K562 (cell line): ENCODE results near the gene FILIP1L. TPM values are rescaled to one million over a fixed set of nuclear protein-coding genes. Genes with fewer than 3 reads are reported as not detected.

Experiments
- ARID1B ChIP-seq: fragments of 450-650 bp; IDR thresholded peaks from 2 replicates; pipeline ENCODE4 v1.6.1; 2016; ENCODE audit warnings: antibody characterized with exemption, mild to moderate bottlenecking, inconsistent platforms
- BRD4 ChIP-seq: fragments of 200-600 bp; sonication (generic); IDR thresholded peaks from 2 replicates; pipeline ENCODE4 v1.6.1; 2017; ENCODE audit warnings: inconsistent platforms
- CREBBP ChIP-seq: IDR thresholded peaks from one replicate; pipeline ENCODE4 v1.6.1; 2012; ENCODE audit warnings: low read depth, mild to moderate bottlenecking, control low read depth, inconsistent platforms, low read length
- DPF2 ChIP-seq: fragments of 450-650 bp; IDR thresholded peaks from 2 replicates; pipeline ENCODE4 v1.6.1; 2016
- PATZ1 ChIP-seq: fragments of 250-450 bp; sonication (Bioruptor Pico); IDR thresholded peaks from 2 replicates; pipeline ENCODE4 v1.5.0; 2020; ENCODE audit warnings: mild to moderate bottlenecking, borderline replicate concordance
- SIN3A ChIP-seq, 2 experiments: fragments of 150-350 bp in 1 of 2; IDR thresholded peaks; 2 replicates each; pipeline ENCODE4 v1.6.1; 2011 to 2016; ENCODE audit warnings: borderline replicate concordance in 2 of 2, low read depth in 2 of 2, low read length in 2 of 2, mild to moderate bottlenecking in 2 of 2, moderate library complexity in 2 of 2; ENCODE audit not compliant: control insufficient read depth in 1 of 2
- TAL1 ChIP-seq: fragments of 450-650 bp; IDR thresholded peaks from 2 replicates; pipeline ENCODE4 v1.6.1; 2016; ENCODE audit warnings: mild to moderate bottlenecking
- ZNF174 ChIP-seq: fragments of 250-450 bp; sonication (Bioruptor Pico); IDR thresholded peaks from 2 replicates; pipeline ENCODE4 v1.4.0; 2020; ENCODE audit warnings: mild to moderate bottlenecking
- ZNF583 ChIP-seq: fragments of 250-450 bp; sonication (Bioruptor Pico); IDR thresholded peaks from 2 replicates; pipeline ENCODE4 v1.4.0; 2020
- ZNF639 ChIP-seq, 2 experiments: fragments of 200-800 bp in 1 of 2; sonication (Bioruptor generic) in 1 of 2; sonication (generic) in 1 of 2; formaldehyde crosslinking in 1 of 2; IDR thresholded peaks in 1 of 2; conservative IDR thresholded peaks in 1 of 2; 2 replicates each; pipeline versions ENCODE4 v1.5.0 to v1.6.1; 2016 to 2020; ENCODE audit warnings: missing compliant biosample characterization in 1 of 2, missing genetic modification characterization in 1 of 2, missing genetic modification reagents in 1 of 2
- polyA plus RNA-seq, 8 experiments: library from polyadenylated mRNA; depleted of rRNA in 4 of 8; stranded (reverse) in 5 of 8; unstranded in 3 of 8; fragments of >200 nt; fragmentation: Nextera tagmentation in 2 of 8; fragmentation: Illumina TruSeq in 1 of 8; extraction: Ambion mirVana in 2 of 8; extraction: Trizol in 1 of 8; gene quantifications; 2 replicates each; pipeline versions ENCODE4 v1.2.1 to v1.2.3, GENCODE V29; 2011 to 2014; ENCODE audit warnings: inconsistent platforms in 1 of 8, missing spikeins in 1 of 8
- total RNA-seq, 7 experiments: library from RNA; depleted of rRNA in 6 of 7; stranded (reverse); fragments of >200 nt in 6 of 7; fragmentation: Illumina TruSeq in 2 of 7; extraction: Trizol in 2 of 7; gene quantifications; 2 replicates each; pipeline versions ENCODE4 v1.2.1 to v1.2.3, GENCODE V29; 2011 to 2021; ENCODE audit warnings: low replicate concordance in 1 of 7
- TF ChIP-seq, protein P1 (sequence below): fragments of 450-650 bp; IDR thresholded peaks from 2 replicates; pipeline ENCODE4 v1.6.1; 2018; ENCODE audit not compliant: partially characterized antibody
- TF ChIP-seq, protein P2 (sequence below): fragments of 450-650 bp; IDR thresholded peaks from 2 replicates; pipeline ENCODE4 v1.6.1; 2016; ENCODE audit warnings: borderline replicate concordance
- TF ChIP-seq, protein P3 (sequence below): IDR thresholded peaks from 2 replicates; pipeline ENCODE4 v1.6.1; 2011; ENCODE audit warnings: borderline replicate concordance, low read depth, mild to moderate bottlenecking, moderate library complexity, low read length; ENCODE audit not compliant: insufficient read depth, poor library complexity, severe bottlenecking

Gene FILIP1L
- total and polyA plus RNA-seq, 9 of the 15 experiments (the other 6 are each of a cell fraction or from before 2014, with no cell fraction given): 0.50 to 2.1 (median 1.1) TPM

GRCh38 chr3:99845999-99846398, 268.3 kb downstream of the FILIP1L start (continued):
- TF ChIP-seq ARID1B (peak; percentile 24), SIN3A (IDR thresholded peaks at IDR 0.05; ENCODE audit: borderline replicate concordance in 2 of 2, control insufficient read depth in 1 of 2, low read depth in 2 of 2, low read length in 2 of 2) (no peak), PATZ1 (CRISPR knock-in tag) (no peak), ZNF174 (no peak), ZNF639 (CRISPR knock-in tag; conservative IDR thresholded peaks at IDR 0.05 in 1 of 2, IDR thresholded peaks at IDR 0.05 in 1 of 2) (no peak), ZNF583 (no peak), TAL1 (peak; percentile 17; the same call in 1 of the 2 replicates), DPF2 (0 out of 2 replicates have a peak, but pooled peaks have one; percentile 30), BRD4 (no peak), CREBBP (no peak)
- TF ChIP-seq, protein P1, sequence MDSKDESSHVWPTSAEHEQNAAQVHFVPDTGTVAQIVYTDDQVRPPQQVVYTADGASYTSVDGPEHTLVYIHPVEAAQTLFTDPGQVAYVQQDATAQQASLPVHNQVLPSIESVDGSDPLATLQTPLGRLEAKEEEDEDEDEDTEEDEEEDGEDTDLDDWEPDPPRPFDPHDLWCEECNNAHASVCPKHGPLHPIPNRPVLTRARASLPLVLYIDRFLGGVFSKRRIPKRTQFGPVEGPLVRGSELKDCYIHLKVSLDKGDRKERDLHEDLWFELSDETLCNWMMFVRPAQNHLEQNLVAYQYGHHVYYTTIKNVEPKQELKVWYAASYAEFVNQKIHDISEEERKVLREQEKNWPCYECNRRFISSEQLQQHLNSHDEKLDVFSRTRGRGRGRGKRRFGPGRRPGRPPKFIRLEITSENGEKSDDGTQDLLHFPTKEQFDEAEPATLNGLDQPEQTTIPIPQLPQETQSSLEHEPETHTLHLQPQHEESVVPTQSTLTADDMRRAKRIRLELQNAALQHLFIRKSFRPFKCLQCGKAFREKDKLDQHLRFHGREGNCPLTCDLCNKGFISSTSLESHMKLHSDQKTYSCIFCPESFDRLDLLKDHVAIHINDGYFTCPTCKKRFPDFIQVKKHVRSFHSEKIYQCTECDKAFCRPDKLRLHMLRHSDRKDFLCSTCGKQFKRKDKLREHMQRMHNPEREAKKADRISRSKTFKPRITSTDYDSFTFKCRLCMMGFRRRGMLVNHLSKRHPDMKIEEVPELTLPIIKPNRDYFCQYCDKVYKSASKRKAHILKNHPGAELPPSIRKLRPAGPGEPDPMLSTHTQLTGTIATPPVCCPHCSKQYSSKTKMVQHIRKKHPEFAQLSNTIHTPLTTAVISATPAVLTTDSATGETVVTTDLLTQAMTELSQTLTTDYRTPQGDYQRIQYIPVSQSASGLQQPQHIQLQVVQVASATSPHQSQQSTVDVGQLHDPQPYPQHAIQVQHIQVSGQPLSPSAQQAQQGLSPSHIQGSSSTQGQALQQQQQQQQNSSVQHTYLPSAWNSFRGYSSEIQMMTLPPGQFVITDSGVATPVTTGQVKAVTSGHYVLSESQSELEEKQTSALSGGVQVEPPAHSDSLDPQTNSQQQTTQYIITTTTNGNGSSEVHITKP: peak; percentile 50
- TF ChIP-seq, protein P2, sequence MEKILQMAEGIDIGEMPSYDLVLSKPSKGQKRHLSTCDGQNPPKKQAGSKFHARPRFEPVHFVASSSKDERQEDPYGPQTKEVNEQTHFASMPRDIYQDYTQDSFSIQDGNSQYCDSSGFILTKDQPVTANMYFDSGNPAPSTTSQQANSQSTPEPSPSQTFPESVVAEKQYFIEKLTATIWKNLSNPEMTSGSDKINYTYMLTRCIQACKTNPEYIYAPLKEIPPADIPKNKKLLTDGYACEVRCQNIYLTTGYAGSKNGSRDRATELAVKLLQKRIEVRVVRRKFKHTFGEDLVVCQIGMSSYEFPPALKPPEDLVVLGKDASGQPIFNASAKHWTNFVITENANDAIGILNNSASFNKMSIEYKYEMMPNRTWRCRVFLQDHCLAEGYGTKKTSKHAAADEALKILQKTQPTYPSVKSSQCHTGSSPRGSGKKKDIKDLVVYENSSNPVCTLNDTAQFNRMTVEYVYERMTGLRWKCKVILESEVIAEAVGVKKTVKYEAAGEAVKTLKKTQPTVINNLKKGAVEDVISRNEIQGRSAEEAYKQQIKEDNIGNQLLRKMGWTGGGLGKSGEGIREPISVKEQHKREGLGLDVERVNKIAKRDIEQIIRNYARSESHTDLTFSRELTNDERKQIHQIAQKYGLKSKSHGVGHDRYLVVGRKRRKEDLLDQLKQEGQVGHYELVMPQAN: no peak
- TF ChIP-seq, protein P3, sequence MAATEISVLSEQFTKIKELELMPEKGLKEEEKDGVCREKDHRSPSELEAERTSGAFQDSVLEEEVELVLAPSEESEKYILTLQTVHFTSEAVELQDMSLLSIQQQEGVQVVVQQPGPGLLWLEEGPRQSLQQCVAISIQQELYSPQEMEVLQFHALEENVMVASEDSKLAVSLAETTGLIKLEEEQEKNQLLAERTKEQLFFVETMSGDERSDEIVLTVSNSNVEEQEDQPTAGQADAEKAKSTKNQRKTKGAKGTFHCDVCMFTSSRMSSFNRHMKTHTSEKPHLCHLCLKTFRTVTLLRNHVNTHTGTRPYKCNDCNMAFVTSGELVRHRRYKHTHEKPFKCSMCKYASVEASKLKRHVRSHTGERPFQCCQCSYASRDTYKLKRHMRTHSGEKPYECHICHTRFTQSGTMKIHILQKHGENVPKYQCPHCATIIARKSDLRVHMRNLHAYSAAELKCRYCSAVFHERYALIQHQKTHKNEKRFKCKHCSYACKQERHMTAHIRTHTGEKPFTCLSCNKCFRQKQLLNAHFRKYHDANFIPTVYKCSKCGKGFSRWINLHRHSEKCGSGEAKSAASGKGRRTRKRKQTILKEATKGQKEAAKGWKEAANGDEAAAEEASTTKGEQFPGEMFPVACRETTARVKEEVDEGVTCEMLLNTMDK: no peak
- TF ChIP-seq, all 486 proteins: peak for 6
